Measurements from ENCODE around the gene TMEM165. TPM values are rescaled to one million over a fixed set of nuclear protein-coding genes. Genes with fewer than 3 reads are reported as not detected.

The TMEM165 gene
- total RNA-seq, 1 experiment from 2014 or later, result 92.4 TPM

GRCh38 chr4:55393461-55394320 is 2.1 kb upstream of the TMEM165 start:
- Histone ChIP-seq H3K27me3 (no peaks in the 10 kb centered on the region), H3K4me3 (no peak overlapping the region), H3K36me3 (peaks cover 17% of the 10 kb centered on the region), H3K9me3 (no peaks in the 10 kb centered on the region)
- DNase-seq, result peak; percentile 76

- no peaks in the 10 kb centered on the region for H3K27me3 ChIP-seq
- peaks cover 17% of the 10 kb centered on the region for H3K36me3 ChIP-seq
- peak overlapping the region; percentile 82 for H3K4me3 ChIP-seq
- no peak for DNase-seq
- no peaks in the 10 kb centered on the region for H3K9me3 ChIP-seq
These were observed 584 bp upstream of the TMEM165 start for GRCh38 chr4:55395218-55395528.

DNA sequence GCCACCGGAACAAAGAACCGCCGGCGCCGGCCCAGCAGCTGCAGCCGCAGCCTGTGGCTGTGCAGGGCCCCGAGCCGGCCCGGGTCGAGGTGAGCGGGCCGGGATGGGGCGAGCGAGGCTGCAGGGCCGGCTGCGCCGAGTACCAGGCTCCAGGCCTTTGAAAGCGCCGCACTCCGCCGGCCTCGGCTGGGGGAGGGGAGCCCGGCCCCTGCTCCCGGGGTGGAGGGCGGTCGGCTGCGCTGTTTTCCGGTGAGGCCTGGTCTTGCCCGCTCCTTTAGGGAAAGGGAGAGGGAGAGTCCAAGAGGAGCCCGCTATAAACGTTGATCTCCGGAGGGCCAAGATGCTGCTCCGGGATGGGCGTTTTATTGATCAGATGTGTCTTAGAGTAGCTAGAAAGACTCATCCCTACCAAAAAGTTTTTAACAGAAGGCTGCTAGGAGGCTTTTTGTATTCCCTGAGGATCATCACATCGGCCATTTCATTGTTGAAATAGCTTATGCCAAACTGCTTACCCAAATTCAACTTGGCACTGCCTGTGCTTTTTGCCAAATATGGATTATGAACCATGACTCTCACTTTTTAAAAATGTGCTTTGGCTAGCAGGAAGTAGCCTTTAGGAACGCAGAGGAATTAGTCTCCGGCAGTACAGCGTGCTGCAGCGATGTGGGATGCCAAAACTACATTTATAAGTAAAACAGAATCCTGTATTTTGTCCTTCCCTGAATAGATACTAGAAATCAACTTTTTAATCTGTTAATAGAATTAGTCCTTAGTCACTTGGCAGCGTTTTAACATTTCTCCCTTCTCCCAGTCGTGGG is 760 bp downstream of the TMEM165 start:
- no peaks in the 10 kb centered on the region for H3K9me3 ChIP-seq
- peak overlapping the region; percentile 82 for H3K4me3 ChIP-seq
- H3K27me3 ChIP-seq, result no peaks in the 10 kb centered on the region
- peaks cover 29% of the 10 kb centered on the region for H3K36me3 ChIP-seq
- DNase-seq, result peak; percentile 50

GRCh38 chr4:55397126-55397436 is 1.3 kb downstream of the TMEM165 start:
- Histone ChIP-seq H3K27me3 (no peaks in the 10 kb centered on the region), H3K36me3 (peaks cover 31% of the 10 kb centered on the region), H3K4me3 (peak overlapping the region; percentile 82), H3K9me3 (no peaks in the 10 kb centered on the region)
- no peak for DNase-seq

DNA sequence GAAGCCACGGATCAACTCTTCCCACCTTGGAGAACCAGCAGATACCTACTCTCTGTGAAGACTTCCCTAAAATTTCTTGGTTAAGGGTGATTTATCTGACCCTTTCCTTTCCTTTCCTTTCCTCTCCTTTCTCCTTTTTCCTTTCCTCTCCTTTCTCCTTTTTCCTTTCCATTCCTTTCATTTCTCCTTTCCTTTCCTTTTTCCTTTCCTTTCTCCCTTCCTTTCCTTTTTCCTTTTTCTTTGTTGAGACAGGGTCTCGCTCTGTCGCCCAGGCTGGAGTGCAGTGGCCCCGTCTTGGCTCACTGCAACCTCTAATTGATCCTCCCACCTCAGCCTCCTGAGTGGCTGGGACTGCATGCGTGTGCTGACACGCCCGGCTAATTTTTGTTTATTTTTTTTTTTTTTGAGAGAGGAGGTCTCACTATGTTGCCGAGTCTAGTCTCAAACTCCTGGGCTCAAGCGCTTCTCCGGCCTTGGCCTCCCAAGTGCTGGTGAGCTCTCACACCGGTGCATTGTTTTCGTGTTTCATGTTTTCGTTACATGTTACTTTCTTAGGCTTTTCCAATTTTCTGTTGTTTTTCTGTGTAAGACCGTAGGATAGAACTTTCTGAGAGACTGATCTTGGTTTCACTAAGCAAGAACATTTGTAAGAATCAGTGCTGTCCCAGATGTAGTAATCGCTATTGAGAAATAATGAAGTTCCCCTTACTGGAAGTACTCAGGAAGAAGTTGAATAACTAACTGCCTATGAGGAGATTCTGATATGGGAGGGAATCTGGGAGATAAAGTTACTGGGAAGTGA is 2.0 kb downstream of the TMEM165 start:
- Histone ChIP-seq H3K27me3 (no peaks in the 10 kb centered on the region), H3K4me3 (peak overlapping the region; percentile 82), H3K9me3 (no peaks in the 10 kb centered on the region), H3K36me3 (peaks cover 31% of the 10 kb centered on the region)
- DNase-seq, result no peak

DNA sequence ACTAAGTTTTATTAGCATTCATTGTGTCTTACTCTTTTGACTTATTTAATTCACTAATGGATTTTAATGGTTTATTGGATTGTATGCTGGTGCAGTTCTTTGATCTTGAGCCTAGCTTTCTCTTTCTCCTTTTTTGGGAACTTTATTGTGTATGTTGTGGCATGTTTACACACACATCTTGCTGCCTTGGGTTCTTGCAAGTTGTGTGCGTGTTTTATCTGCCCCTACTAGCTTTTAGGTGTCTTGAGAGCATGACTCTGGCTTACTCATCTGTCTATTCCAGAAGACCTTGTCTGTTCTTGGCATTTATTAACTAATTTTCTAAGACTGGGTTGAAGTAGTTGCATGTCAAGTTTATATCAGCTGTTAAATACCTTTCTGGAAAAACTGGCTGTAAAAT is 2.7 kb downstream of the TMEM165 start:
- Histone ChIP-seq H3K27me3 (no peaks in the 10 kb centered on the region), H3K9me3 (no peaks in the 10 kb centered on the region), H3K4me3 (peak overlapping the region; percentile 82), H3K36me3 (peaks cover 35% of the 10 kb centered on the region)
- no peak for DNase-seq

GRCh38 chr4:55398966-55399365 is 3.2 kb downstream of the TMEM165 start:
- DNase-seq, result no peak
- H3K4me3 ChIP-seq, result peak overlapping the region; percentile 82
- no peaks in the 10 kb centered on the region for H3K27me3 ChIP-seq
- H3K36me3 ChIP-seq, result peaks cover 39% of the 10 kb centered on the region
- no peaks in the 10 kb centered on the region for H3K9me3 ChIP-seq

DNA sequence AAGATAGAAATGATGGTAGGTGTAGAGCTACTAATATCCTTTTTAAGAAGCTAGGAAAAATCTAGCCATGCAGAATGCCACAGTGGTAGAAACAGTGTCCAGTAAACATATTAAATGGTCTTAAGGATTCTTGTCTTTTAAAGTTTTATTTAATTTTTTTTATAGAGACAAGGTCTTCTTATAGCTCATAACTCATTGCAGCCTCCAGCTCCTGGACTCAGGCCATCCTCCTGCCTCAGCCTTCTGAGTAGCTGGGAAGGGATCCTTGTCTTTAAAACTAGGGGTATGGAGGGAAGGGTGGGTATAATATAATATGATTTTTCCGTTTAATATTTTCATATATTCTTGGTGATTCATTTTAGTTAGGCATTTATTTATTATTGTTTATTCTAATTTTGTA is 3.8 kb downstream of the TMEM165 start:
- Histone ChIP-seq H3K27me3 (no peaks in the 10 kb centered on the region), H3K36me3 (peaks cover 44% of the 10 kb centered on the region), H3K4me3 (no peak overlapping the region; the same call in 1 of the 2 replicates), H3K9me3 (no peaks in the 10 kb centered on the region)
- DNase-seq, result peak; percentile 14

DNA sequence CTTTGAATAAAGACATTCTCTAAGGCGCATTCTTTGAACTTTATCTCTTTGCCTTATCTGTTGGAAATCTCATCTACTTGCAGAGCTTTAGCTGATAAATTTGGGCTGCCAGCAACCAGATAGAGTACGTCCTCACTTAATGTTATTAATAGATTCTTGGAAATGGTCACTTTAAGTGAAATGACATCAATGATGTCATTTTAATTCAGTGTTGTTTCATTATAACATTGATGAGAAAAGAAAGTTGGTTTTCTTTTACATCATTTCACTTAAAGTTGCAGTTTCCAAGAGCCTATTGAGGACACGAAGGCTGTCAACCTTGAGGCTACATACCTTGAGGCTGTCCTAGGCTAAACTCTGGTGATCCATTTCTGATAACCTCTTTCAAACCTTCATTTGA is 9.3 kb downstream of the TMEM165 start:
- H3K4me3 ChIP-seq, result no peak overlapping the region
- no peaks in the 10 kb centered on the region for H3K9me3 ChIP-seq
- no peaks in the 10 kb centered on the region for H3K27me3 ChIP-seq
- DNase-seq, result no peak
- peaks cover 51% of the 10 kb centered on the region for H3K36me3 ChIP-seq

- no peak for DNase-seq
- no peak overlapping the region for H3K4me3 ChIP-seq
- H3K36me3 ChIP-seq, result peaks cover 39% of the 10 kb centered on the region
- H3K27me3 ChIP-seq, result no peaks in the 10 kb centered on the region
- no peaks in the 10 kb centered on the region for H3K9me3 ChIP-seq
These were observed 10.8 kb downstream of the TMEM165 start for GRCh38 chr4:55406545-55406944.

GRCh38 chr4:55407119-55407518 is 11.4 kb downstream of the TMEM165 start:
- H3K36me3 ChIP-seq, result peaks cover 38% of the 10 kb centered on the region
- no peak overlapping the region for H3K4me3 ChIP-seq
- H3K27me3 ChIP-seq, result no peaks in the 10 kb centered on the region
- DNase-seq, result no peak
- no peaks in the 10 kb centered on the region for H3K9me3 ChIP-seq

DNA sequence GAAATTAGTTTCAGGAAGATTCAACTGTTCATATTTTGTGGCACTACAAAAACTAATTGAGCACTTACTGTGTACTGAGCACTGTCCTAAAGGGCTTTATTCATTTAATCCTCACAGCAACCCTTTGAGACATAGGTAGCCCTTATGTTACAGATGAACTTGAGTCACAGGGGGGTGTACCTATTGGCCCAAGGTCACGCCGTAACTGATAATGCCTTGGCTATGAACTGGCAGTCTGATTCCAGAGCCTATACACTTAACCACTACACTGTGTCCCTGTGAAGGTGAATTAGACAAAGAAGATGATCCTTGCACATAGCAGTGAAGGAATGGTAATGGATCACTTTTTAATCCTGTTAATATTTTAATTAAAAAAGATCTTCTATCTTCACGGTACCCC is 12.0 kb downstream of the TMEM165 start:
- H3K36me3 ChIP-seq, result peaks cover 38% of the 10 kb centered on the region
- H3K4me3 ChIP-seq, result no peak overlapping the region
- H3K9me3 ChIP-seq, result no peaks in the 10 kb centered on the region
- DNase-seq, result no peak
- H3K27me3 ChIP-seq, result no peaks in the 10 kb centered on the region

DNA sequence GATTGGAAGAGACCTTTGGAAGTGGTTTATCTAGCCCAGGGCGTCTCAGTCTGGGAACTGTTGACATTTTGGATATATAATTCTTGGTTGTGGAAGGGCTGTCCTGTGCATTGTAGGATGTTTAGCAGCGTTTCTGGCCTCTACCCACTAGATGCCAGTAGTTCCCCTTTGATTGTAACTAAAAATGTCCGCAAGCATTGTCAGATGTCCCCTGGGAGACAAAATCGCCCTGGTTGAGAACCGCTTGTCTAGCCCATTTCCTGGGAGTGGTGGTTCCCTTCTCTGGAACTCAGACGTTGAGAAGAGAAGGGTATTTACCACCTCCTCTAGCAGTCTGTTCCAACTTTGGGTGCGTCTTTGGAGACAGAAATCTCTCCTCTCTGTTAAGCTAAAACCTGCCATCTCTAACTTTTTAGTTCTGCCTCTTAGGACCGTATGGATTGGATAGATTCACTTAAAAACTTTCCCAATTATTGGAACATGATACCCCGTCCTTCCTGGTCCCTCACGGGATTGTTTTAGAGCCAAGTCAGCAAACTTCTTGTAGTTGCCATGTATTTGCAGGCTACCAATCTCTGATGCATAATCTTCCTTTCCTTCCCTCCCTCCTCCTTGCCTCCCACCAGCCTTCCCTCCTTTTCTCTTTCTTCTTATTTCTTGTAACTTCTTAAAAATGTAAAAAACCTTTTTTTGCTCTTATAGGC is 13.9 kb downstream of the TMEM165 start:
- H3K4me3 ChIP-seq, result no peak overlapping the region
- no peaks in the 10 kb centered on the region for H3K27me3 ChIP-seq
- DNase-seq, result no peak

GRCh38 chr4:55410431-55410830 is 14.7 kb downstream of the TMEM165 start:
- Histone ChIP-seq H3K4me3 (no peak overlapping the region), H3K36me3 (peaks cover 34% of the 10 kb centered on the region), H3K27me3 (no peaks in the 10 kb centered on the region), H3K9me3 (no peaks in the 10 kb centered on the region)
- DNase-seq, result no peak

More for the DNA sequence above, 13.9 kb downstream of the TMEM165 start:
- Histone ChIP-seq H3K36me3 (peaks cover 36% of the 10 kb centered on the region), H3K9me3 (no peaks in the 10 kb centered on the region)

GRCh38 chr4:55411621-55412020 is 15.9 kb downstream of the TMEM165 start:
- DNase-seq, result no peak
- peaks cover 26% of the 10 kb centered on the region for H3K36me3 ChIP-seq
- no peaks in the 10 kb centered on the region for H3K27me3 ChIP-seq
- no peak overlapping the region for H3K4me3 ChIP-seq
- no peaks in the 10 kb centered on the region for H3K9me3 ChIP-seq

DNA sequence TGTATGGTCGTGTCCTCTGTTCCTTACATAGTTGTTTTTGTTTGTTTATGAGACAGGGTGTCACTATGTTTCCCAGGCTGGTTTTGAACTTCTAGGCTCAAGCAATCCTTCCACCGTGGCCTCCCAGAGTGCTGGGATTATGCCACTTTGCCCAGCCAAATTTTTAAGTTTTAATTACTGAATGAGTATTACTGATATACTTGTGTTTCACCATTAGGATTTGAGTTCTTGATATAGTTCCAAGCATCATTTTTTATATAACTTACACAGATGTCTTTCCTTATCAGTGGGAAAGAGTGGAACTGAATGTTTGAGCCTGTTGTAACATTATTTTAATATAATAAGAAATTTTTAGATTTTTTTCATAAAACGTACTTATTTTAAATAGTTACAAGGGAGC is 20.4 kb downstream of the TMEM165 start:
- H3K9me3 ChIP-seq, result no peaks in the 10 kb centered on the region
- DNase-seq, result no peak
- no peak overlapping the region for H3K4me3 ChIP-seq
- peaks cover 46% of the 10 kb centered on the region for H3K36me3 ChIP-seq
- no peaks in the 10 kb centered on the region for H3K27me3 ChIP-seq
